IMR-90 (cell line): ENCODE data around the gene AAGAB.

Experiments used
- BHLHE40 ChIP-seq: fragments of 150-350 bp; IDR thresholded peaks from 2 replicates; pipeline ENCODE4 v1.6.1; 2016; ENCODE audit warnings: mild to moderate bottlenecking, low read depth, low read length
- CEBPB ChIP-seq: IDR thresholded peaks from 2 replicates; pipeline ENCODE4 v1.6.1; 2012; ENCODE audit warnings: low read depth, low read length, improper control_type of control experiment
- FOS ChIP-seq: fragments of 150-350 bp; IDR thresholded peaks from 2 replicates; pipeline ENCODE4 v1.6.1; 2016; ENCODE audit warnings: low read depth, low read length
- MAFK ChIP-seq: IDR thresholded peaks from 2 replicates; pipeline ENCODE4 v1.6.1; 2012; ENCODE audit warnings: low read depth, low read length, improper control_type of control experiment
- MAZ ChIP-seq: IDR thresholded peaks from 2 replicates; pipeline ENCODE4 v1.6.1; 2012; ENCODE audit warnings: low read depth, mild to moderate bottlenecking, low read length, improper control_type of control experiment, moderate library complexity, borderline replicate concordance
- MXI1 ChIP-seq: IDR thresholded peaks from 2 replicates; pipeline ENCODE4 v1.6.1; 2012; ENCODE audit warnings: low read depth, mild to moderate bottlenecking, low read length, moderate library complexity, borderline replicate concordance
- POLR2A ChIP-seq: IDR thresholded peaks from 2 replicates; pipeline ENCODE4 v1.6.1; 2012; ENCODE audit warnings: mild to moderate bottlenecking, low read depth, low read length
- RAD21 ChIP-seq: IDR thresholded peaks from 2 replicates; pipeline ENCODE4 v1.6.1; 2012; ENCODE audit warnings: low read length, improper control_type of control experiment
- RCOR1 ChIP-seq: IDR thresholded peaks from 2 replicates; pipeline ENCODE4 v1.6.1; 2012; ENCODE audit warnings: mild to moderate bottlenecking, low read length, improper control_type of control experiment; ENCODE audit not compliant: insufficient replicate concordance
- RFX5 ChIP-seq: IDR thresholded peaks from 2 replicates; pipeline ENCODE4 v1.8.0; 2012; ENCODE audit warnings: low read depth, mild to moderate bottlenecking, low read length, moderate library complexity
- SMC3 ChIP-seq: fragments of 150-350 bp; IDR thresholded peaks from 2 replicates; pipeline ENCODE4 v1.6.1; 2016; ENCODE audit warnings: low read depth, mild to moderate bottlenecking, antibody characterized with exemption, low read length, moderate library complexity
- TF ChIP-seq, protein P1 (sequence below): conservative IDR thresholded peaks from 2 replicates; pipeline ENCODE4 v1.5.1; 2012; ENCODE audit warnings: mild to moderate bottlenecking, low read depth, low read length, improper control_type of control experiment
- TF ChIP-seq, protein P2 (sequence below): fragments of 150-350 bp; IDR thresholded peaks from 2 replicates; pipeline ENCODE4 v1.6.1; 2017; ENCODE audit warnings: mild to moderate bottlenecking, antibody characterized with exemption, low read length, low read depth
- TF ChIP-seq, protein P3 (sequence below): fragments of 150-350 bp; IDR thresholded peaks from 2 replicates; pipeline ENCODE4 v1.6.1; 2016; ENCODE audit warnings: low read depth, mild to moderate bottlenecking, low read length, moderate library complexity, borderline replicate concordance

DNA sequence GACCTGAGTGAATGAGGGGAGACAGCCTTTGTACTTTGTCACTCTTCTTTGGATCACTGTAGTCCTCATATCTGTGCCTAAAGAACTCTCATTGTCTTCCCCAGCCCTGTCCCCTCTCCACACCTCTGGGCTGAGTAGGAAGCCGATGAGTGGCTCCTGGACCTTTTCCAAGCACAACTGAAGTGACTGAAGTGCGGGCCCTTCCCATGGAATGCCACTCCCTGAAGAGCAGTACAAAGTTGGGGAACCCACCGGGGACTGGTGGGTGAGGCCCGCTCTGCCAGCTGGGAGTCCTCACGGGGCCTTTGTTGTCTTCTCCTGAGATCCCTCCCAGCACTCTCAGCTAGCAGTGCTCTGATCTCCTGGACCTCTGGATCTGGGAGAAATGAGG lies 90.1 kb downstream of the AAGAB start:
- TF ChIP-seq, protein P1, sequence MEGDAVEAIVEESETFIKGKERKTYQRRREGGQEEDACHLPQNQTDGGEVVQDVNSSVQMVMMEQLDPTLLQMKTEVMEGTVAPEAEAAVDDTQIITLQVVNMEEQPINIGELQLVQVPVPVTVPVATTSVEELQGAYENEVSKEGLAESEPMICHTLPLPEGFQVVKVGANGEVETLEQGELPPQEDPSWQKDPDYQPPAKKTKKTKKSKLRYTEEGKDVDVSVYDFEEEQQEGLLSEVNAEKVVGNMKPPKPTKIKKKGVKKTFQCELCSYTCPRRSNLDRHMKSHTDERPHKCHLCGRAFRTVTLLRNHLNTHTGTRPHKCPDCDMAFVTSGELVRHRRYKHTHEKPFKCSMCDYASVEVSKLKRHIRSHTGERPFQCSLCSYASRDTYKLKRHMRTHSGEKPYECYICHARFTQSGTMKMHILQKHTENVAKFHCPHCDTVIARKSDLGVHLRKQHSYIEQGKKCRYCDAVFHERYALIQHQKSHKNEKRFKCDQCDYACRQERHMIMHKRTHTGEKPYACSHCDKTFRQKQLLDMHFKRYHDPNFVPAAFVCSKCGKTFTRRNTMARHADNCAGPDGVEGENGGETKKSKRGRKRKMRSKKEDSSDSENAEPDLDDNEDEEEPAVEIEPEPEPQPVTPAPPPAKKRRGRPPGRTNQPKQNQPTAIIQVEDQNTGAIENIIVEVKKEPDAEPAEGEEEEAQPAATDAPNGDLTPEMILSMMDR: no peak
- no peak for TF ChIP-seq SMC3
- no peak for TF ChIP-seq RFX5
- no peak for TF ChIP-seq POLR2A
- no peak for TF ChIP-seq CEBPB
- TF ChIP-seq BHLHE40: no peak
- TF ChIP-seq RAD21: no peak
- no peak for TF ChIP-seq RCOR1
- TF ChIP-seq MAFK: no peak
- no peak for TF ChIP-seq FOS
- TF ChIP-seq, protein P2, sequence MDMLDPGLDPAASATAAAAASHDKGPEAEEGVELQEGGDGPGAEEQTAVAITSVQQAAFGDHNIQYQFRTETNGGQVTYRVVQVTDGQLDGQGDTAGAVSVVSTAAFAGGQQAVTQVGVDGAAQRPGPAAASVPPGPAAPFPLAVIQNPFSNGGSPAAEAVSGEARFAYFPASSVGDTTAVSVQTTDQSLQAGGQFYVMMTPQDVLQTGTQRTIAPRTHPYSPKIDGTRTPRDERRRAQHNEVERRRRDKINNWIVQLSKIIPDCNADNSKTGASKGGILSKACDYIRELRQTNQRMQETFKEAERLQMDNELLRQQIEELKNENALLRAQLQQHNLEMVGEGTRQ: no peak
- TF ChIP-seq, protein P3, sequence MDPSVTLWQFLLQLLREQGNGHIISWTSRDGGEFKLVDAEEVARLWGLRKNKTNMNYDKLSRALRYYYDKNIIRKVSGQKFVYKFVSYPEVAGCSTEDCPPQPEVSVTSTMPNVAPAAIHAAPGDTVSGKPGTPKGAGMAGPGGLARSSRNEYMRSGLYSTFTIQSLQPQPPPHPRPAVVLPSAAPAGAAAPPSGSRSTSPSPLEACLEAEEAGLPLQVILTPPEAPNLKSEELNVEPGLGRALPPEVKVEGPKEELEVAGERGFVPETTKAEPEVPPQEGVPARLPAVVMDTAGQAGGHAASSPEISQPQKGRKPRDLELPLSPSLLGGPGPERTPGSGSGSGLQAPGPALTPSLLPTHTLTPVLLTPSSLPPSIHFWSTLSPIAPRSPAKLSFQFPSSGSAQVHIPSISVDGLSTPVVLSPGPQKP: no peak
- TF ChIP-seq MAZ: no peak
- no peak for TF ChIP-seq MXI1
